ENCODE measurements around the gene MAP3K4.
A peak's percentile ranks its signal among the peaks of the same experiment; 100 is the strongest.

The MAP3K4 gene

GRCh38 chr6:161151660-161152526 lies 160.3 kb downstream of the MAP3K4 start:
- no peak for DNase-seq

- DNase-seq: no peak
Observed at GRCh38 chr6:161152527-161152862, 160.9 kb downstream of the MAP3K4 start.

DNA sequence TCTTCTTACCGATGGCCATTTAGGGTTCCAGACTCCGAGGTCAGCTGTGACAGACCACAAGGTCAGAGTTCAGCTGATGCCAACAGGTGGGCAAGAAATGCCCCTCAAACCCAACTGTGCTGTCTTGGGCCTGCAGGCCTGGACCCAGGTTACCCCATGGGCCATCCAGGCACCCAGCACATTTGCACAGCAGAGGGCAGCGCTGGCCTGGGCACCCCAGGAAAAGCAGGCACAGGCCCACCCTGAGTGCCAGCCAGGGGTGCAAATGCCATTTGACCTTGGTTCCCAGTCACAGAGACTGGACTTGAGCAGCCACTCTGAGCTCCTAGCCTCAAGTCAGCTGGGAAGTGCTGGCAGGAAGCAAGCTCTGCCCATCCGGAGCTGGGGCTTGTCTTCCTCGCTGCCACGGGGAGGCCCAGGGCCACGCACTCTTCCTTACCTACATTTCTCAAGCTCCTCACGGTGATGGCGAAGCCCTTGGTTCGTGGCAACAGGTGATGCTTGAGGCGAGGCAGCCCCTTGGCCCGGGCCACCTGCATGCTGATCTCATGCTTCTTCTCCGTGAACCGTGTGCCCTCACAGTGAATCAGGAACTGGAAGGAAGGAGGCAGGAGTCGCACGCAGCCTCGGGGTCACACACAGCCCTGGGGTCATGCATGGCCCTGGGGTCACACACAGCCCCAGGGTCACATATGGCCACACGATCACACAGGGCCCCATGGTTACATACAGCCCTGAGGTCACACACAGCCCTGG lies 161.5 kb downstream of the MAP3K4 start:
- DNase-seq: peak in 1 of 2 experiments; percentile 21

DNA sequence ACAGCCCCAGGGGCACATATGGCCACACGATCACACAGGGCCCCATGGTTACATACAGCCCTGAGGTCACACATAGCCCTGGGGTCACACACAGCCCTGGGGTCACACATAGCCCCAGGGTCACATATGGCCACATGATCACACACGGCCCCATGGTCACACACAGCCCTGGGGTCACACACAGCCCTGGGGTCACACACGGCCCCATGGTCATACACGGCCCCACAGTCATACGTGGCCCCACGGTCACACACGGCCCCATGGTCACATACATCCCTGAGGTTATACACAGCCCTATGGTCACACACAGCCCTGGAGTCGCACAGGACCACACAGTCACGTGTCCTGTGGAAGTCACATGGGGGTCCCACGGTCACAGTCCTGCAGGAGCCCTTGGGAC lies 162.2 kb downstream of the MAP3K4 start:
- no peak for DNase-seq

DNA sequence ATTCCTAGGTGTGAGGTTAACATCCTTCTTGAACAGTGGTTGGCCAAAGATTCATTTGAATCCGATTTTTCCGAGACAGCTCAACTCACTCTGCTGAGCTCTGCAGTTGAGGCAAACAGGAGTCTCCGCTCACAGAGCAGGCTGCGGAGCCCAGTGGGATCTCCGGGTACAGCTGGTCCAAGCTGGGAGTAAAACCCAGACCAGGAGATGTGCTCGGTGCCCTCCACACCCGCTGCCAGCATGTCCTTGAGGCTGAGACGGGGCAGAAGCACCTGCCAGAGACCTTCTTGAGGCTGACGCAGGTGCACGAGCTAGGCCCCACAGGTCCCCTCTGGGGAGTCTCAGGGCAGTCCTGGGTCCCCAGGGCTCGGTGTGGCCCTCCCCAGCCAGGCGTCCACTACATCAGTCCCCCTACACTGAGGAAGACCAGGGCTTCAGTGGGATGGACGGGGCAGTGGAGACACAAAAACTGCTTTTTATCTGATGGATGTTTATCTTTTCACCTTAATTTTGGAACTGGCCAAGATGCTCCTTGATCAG lies 163.3 kb downstream of the MAP3K4 start:
- no peak for DNase-seq

DNA sequence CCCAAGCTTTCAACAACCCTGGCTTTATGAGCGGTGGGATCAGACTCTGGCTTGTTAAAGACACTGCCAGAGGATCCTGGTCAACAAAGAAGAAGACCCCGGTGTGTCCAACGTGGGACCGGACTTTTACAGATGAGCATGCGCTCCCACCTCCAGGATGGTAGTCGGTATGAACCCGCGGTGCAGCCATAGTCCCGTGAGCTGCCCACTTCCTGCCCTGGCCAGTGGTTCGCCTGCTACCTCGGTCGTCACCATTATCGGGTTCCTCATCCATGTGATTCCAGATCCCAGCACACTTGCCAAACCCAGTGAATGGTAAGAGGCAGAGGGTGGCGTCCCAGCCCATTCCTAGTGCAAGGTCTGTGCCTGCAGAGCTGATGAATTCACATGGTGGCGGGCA lies 169.6 kb downstream of the MAP3K4 start:
- DNase-seq: no peak

DNA sequence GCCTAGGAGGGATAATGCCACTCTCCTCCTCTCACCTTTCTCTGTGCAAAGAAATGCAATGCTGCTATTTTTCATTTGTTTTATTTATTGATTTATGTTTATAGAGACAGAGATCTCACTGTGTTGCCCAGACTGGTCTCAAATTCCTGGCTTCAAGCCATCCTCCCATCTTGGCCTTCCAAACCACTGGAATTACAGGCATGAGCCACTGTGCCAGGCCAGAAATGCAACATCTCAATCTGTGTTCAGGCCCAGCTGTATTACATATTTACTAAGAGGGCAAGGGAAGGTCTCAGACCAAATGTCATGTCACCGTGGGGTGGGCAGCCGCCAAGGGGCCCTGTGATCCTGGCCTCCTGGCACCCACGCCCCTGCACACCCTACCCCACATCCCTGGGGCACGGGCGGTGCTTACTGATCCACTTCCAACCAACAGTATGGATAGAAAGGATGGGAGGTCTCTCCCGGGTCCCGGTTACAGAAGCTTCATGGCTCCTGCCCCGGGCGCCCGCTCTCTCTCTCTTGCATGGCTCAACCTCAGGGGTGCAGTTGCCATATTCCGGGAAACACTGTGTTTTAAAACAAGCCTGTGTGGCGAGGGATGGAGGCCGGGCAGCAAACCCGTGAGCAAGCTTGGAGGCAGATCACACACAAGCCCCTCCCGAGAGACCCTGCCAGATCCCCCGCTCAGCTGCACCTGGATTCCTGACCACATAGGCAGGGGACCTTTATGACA lies 170.5 kb downstream of the MAP3K4 start:
- DNase-seq: no peak

- DNase-seq: no peak
Observed at GRCh38 chr6:161162722-161163121, 171.2 kb downstream of the MAP3K4 start.

GRCh38 chr6:161163466-161164181 lies 172.1 kb downstream of the MAP3K4 start:
- DNase-seq: no peak

- no peak for DNase-seq
Observed at GRCh38 chr6:161164182-161164625, 172.6 kb downstream of the MAP3K4 start.

GRCh38 chr6:161166176-161166575 lies 174.6 kb downstream of the MAP3K4 start:
- DNase-seq: no peak

DNA sequence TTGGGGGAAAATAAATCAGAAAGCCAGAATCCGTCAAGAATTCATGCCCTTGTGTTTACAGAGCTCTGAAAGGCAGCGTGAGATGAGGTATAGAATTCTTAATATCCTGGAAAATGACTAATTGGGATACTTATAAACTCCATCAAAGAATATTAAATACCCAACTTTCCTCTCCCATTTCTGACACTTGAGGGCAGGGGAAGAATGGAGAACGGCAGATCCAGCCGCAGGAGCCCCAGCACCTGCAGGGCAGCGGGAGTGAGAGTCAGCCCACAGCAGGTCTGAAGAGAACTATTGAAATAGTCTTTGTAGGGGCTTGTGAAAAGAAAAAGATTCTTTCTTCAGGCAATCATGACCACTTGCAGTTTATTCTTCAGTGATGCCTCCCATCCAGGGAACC lies 175.1 kb downstream of the MAP3K4 start:
- DNase-seq: no peak

All from activated CD4-positive, alpha-beta T cell treated with anti-CD3 and anti-CD28 coated beads, Interleukin-2, amount 50 U/mL, for 48 hours (primary cell).